Stimulated activated CD4-positive, alpha-beta T cell treated with anti-CD3 and anti-CD28 coated beads, Interleukin-12 subunit alpha, Interleukin-12 subunit beta, amount 100 ng/mL, for 24 hours (primary cell): ENCODE data around the gene FA2H.

Source experiments
- DNase-seq, 2 experiments: peaks; one replicate each; pipeline ENCODE4 v3.0.0-alpha.2; 2020; ENCODE audit warnings: low read depth in 2 of 2

The FA2H gene

GRCh38 chr16:74744566-74744965, 30.1 kb downstream of the FA2H start:
- no peak for DNase-seq

- no peak for DNase-seq
These were observed 30.8 kb downstream of the FA2H start for GRCh38 chr16:74743668-74744299.

DNA sequence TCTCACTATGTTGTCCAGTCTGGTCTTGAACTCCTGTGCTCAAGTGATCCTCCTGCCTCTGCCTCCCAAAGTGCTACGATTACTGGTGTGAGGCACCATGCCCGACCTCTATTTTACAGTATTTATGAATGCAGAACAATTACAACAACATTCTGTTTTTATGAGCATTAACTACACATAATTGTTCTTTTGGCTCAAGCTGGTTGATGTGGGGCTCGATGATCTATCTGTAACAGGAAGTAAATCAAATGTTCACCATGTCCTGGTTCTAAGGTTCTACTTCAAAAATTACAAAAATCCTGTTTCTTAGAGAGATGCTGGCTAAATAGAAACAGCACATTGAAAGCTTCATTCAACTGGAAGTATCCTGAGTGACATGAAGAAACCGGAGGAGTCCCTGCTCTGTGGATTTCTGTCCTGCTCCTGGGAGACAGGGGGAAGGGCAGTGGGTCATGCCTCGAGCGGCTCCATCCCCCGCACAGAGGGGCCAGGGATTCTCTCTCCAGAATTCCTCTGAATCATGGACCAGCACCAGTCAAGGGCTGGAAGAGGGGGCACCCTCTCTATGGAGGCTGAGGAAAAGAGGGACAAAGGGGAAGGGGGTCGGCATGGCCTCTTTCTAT, 31.5 kb downstream of the FA2H start:
- no peak for DNase-seq

- DNase-seq, result no peak
These were observed 32.6 kb downstream of the FA2H start for GRCh38 chr16:74742051-74742481.

GRCh38 chr16:74740795-74741304, 33.8 kb downstream of the FA2H start:
- DNase-seq, result no peak

- no peak for DNase-seq
These were observed 35.3 kb downstream of the FA2H start for GRCh38 chr16:74739275-74739674.

DNA sequence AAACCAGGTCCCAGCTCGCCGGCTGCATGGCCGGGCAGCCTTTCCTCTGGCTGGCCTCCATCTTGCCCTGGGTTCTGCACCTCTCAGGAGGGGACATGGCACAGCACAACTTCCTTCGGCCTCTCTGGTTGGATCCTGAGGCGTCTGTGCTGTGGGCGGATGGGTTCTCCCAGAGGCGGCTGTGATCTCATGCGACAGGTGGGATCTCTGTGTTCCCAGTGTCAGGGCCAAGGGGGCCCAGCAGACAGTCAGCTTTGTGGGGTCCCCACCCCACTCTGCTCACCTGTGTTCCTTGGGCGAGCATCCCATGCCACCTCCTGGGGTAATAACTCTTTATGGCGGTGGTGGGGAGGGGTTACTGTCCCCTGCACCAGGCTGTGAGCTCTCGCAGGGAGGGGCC, 35.8 kb downstream of the FA2H start:
- DNase-seq, result no peak

- no peak for DNase-seq
These were observed 36.5 kb downstream of the FA2H start for GRCh38 chr16:74738113-74738541.

DNA sequence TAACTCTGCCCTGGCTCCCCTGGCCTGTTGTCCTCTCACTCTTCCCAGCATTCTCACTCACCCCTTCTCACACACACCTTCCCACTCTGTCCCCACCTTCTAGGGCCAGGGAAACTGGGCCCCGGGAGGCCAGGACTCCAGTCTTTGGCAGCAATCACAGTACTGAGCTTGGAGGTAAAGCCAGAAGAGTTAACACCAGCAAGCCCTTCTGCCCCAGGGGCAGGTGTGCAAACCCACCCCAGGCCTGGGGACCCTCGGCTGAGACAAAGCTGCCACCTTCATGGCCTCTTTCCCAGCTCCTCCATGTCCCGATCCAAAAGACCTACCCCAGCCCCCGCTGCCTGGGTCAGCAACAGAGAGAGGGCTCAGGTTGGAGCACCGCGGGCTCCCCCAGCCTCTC, 37.1 kb downstream of the FA2H start:
- no peak for DNase-seq

DNA sequence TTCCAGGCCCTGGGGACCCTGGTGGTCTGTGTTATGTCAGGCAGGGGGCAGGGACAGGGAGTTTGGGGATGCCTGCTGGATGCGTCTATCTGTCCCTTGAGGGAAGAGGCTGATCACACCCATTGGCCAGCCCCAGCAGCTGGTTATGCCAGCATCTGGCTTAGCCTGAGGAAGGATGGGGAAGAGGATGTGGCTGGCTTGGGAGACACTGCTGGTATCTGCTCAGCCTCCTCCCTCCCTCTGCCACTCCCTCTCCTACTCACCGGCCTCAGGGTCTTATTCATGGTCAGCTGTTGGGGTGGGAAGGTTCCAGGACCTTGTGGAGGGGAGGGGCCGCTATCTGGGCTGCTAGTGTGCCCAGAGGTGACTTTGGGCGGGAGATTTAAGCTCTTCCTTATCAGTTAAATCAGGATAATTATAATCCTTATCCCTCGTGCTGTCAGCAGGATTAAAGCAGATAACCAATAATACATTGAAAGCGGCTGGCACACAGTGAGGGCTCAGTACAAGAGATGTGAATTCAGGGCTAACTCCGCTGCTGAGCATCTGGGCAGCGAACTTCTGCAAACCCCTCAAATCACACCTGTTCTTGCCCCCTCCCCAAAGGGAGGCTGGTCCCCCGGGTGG, 38.0 kb downstream of the FA2H start:
- DNase-seq, result no peak

GRCh38 chr16:74735554-74735953, 39.1 kb downstream of the FA2H start:
- no peak for DNase-seq

GRCh38 chr16:74735162-74735452, 39.5 kb downstream of the FA2H start:
- no peak for DNase-seq

GRCh38 chr16:74734361-74735161, 40.1 kb downstream of the FA2H start:
- DNase-seq, result no peak

DNA sequence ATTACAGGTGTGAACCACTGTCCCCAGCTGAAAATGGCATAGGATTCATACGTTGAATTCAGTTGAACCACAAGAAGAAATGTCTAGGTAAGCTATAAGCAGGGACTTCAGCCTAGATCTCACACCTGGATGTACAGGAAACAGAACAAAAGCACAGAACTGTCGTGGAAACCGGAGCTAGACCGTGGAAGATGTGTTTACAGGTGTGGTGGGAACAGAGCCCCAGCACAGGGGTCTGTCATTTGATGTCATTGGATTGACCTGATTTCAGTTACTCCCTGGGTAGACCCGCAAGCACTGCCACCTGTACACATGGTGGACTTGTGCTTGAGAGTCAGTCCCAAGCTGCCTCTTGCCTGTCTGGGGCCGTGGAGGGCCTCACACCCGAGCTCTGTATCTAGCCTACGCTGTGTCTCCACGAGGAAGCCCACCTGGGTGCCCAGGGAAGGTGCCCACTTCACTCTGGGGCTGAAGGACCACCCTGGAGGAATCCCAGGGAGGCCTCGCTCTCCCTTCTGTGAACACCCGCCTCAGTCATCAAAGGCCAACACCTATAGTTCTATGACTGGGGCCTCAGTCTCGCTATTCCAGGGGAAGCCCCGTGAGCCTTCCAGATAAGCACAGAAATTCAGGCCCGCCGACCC, 41.8 kb downstream of the FA2H start:
- DNase-seq, result no peak

GRCh38 chr16:74731853-74732477, 42.7 kb downstream of the FA2H start:
- DNase-seq, result no peak

DNA sequence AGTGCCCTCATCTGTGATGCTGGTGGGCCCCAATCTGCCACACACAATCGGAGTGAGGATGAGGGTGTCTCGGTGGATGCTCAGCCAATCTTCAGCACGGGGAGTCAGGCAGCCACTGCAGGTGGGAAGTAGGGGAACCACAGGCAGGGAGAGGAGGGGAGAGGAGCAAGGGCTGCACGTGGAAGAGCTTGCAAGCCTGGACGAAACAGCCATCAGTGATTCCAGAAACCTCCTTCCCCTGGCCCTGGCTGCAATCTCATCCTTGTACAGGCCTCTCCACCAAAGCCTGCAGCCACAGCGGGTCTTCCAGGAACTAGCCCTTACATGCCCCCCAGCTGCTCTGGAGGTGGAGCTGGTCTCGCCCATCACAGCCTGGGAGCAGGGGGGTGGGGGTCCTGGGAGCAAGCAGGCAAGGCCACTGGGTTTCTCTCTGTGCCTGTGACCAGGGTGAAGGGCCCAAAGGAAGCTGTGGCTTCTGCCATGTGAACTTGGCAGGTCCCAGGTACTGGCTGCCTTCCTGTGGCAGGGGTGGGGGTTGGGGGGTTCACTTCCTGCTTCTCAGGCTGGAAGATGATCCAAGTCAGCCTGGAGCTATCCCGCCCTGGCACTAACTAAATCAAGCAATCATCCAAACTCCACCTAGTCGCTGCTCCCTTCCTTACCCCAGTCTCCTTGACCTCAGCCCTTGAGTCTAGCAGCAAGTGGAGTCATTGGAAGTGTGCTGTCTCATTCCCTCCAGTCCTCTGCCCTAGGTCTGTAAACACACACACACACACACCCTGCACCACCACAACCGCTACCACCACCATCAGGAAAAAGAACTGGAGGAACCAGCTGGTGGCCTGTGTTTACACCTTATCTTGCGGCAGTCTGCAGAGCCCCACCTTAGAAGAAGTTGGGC, 44.6 kb downstream of the FA2H start:
- no peak for DNase-seq

DNA sequence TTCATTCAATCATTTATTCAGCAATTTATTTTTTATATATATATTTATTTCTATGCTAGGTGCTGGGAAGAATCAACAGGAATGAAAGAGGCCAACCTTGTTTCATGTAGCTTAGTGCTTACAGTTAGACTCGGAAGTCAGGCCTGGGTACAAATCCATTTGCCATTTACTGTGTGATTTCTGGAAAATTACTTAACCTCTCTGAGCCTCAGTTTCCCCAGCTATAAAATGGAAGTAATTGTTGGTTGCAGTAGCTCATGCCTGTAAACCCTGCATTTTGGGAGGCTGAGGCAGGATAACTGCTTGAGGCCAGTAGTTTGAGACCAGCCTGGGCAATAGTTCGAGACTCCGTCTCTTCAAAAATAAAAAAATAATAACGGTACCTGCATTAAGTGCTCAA, 46.7 kb downstream of the FA2H start:
- DNase-seq, result no peak

- DNase-seq, result peak in 1 of 2 experiments; percentile 47
These were observed 47.9 kb downstream of the FA2H start for GRCh38 chr16:74726716-74727115.

- no peak for DNase-seq
These were observed 48.8 kb downstream of the FA2H start for GRCh38 chr16:74725651-74726455.
